PC-9 (cell line): ENCODE results near the gene ST8SIA2. TPM values are rescaled to one million over a fixed set of nuclear protein-coding genes. Genes with fewer than 3 reads are reported as not detected.

Source experiments
- BruUV-seq: library from RNA; stranded (reverse); fragments of 400-500 nt; replicated peaks from 2 replicates; lab custom pipeline; 2021; lab: Mats Ljungman, UMichigan
- CTCF ChIA-PET: fragments of 300-600 bp; sonication (Branson Sonifier 250); formaldehyde crosslinking; loops from one replicate; lab custom pipeline; 2022; ENCODE audit warnings: antibody characterized with exemption; lab: Charles Lee
- POLR2A ChIA-PET: fragments of 300-600 bp; sonication (Branson Sonifier 250); formaldehyde crosslinking; loops from one replicate; lab custom pipeline; 2022; ENCODE audit warnings: antibody characterized with exemption; ENCODE audit not compliant: unreplicated experiment; lab: Charles Lee
- DNase-seq, 2 experiments: peaks; one replicate each; pipeline versions ENCODE4 v3.0.0 to v3.0.0-alpha.2; 2015 to 2022; ENCODE audit warnings: mixed read lengths in 1 of 2
- H2AFZ ChIP-seq: fragments of 200-600 bp; sonication (generic); 2 replicates; pipeline ENCODE4 v1.8.1; 2017; ENCODE audit warnings: antibody characterized with exemption
- H3F3A ChIP-seq: fragments of 200-600 bp; sonication (generic); 2 replicates; pipeline ENCODE4 v1.8.1; 2017; ENCODE audit warnings: antibody characterized with exemption, mild to moderate bottlenecking, low read depth; ENCODE audit not compliant: insufficient read depth
- H3K27ac ChIP-seq: fragments of 200-600 bp; sonication (generic); 2 replicates; pipeline ENCODE4 v1.6.1; 2016; ENCODE audit warnings: mixed run types
- H3K27me3 ChIP-seq: fragments of 200-600 bp; sonication (generic); 2 replicates; pipeline ENCODE4 v1.6.1; 2016; ENCODE audit warnings: low read depth, mixed run types; ENCODE audit not compliant: insufficient read depth
- H3K36me3 ChIP-seq: fragments of 200-600 bp; sonication (generic); 2 replicates; pipeline ENCODE4 v1.6.1; 2016; ENCODE audit warnings: low read depth, mixed run types
- H3K4me1 ChIP-seq: fragments of 200-600 bp; sonication (generic); replicated peaks from 2 replicates; pipeline ENCODE4 v1.6.1; 2016; ENCODE audit warnings: mixed run types; ENCODE audit not compliant: insufficient read depth
- H3K4me2 ChIP-seq: fragments of 200-600 bp; sonication (generic); 2 replicates; pipeline ENCODE4 v1.6.1; 2017; ENCODE audit warnings: mixed run types
- H3K4me3 ChIP-seq: fragments of 200-600 bp; sonication (generic); 2 replicates; pipeline ENCODE4 v1.6.1; 2016; ENCODE audit warnings: mixed run types
- H3K79me2 ChIP-seq: fragments of 200-600 bp; sonication (generic); 2 replicates; pipeline ENCODE4 v1.6.1; 2017; ENCODE audit warnings: low read depth, mixed run types
- H3K9me2 ChIP-seq: fragments of 200-600 bp; sonication (generic); 2 replicates; pipeline ENCODE4 v1.8.1; 2017; ENCODE audit warnings: mild to moderate bottlenecking; ENCODE audit not compliant: insufficient read depth
- H3K9me3 ChIP-seq: fragments of 200-600 bp; sonication (generic); 2 replicates; pipeline ENCODE4 v1.8.1; 2016; ENCODE audit warnings: low read depth; ENCODE audit not compliant: insufficient read depth
- H4K20me1 ChIP-seq: fragments of 200-600 bp; sonication (generic); 2 replicates; pipeline ENCODE4 v1.8.1; 2017; ENCODE audit not compliant: insufficient read depth
- EZH2 ChIP-seq: fragments of 200-600 bp; sonication (generic); IDR thresholded peaks from 2 replicates; pipeline ENCODE4 v1.8.0; 2017; ENCODE audit warnings: antibody characterized with exemption, low read depth
- intact Hi-C: fragments of 100-400 bp; cut with micrococcal nuclease; formaldehyde crosslinking; loops from one replicate; pipeline ENCODE4 v1.10.0; 2022; ENCODE audit not compliant: unreplicated experiment
- total RNA-seq: library from RNA; stranded (reverse); gene quantifications from 2 replicates; pipeline ENCODE4 v1.2.3, GENCODE V29; 2021
- TF ChIP-seq, protein P1 (sequence below): fragments of 200-600 bp; sonication (generic); conservative IDR thresholded peaks from 2 replicates; pipeline ENCODE4 v1.6.1; 2017; ENCODE audit warnings: mixed run types, antibody characterized with exemption, mild to moderate bottlenecking, moderate library complexity

ST8SIA2 gene
- total RNA-seq, 1 experiment from 2014 or later = not detected

- Histone ChIP-seq H2AFZ (no peak overlapping the region), H3K36me3 (no peaks in the 10 kb centered on the region), H3K4me3 (no peak overlapping the region), H3K79me2 (no peaks in the 10 kb centered on the region), H4K20me1 (no peaks in the 10 kb centered on the region), H3K27ac (no peak overlapping the region), H3K4me2 (no peak overlapping the region), H3K4me1 (no peaks in the 10 kb centered on the region), H3K9me2 (no peaks in the 10 kb centered on the region), H3K27me3 (peaks cover 41% of the 10 kb centered on the region), H3F3A (no peaks in the 10 kb centered on the region), H3K9me3 (no peaks in the 10 kb centered on the region)
- intact Hi-C loops = no loop called here
- CTCF ChIA-PET = no interaction called here
- POLR2A ChIA-PET = no interaction called here
- DNase-seq = no peak
- no TSS peak for BruUV-seq
- no peak for TF ChIP-seq EZH2
- TF ChIP-seq, protein P1, sequence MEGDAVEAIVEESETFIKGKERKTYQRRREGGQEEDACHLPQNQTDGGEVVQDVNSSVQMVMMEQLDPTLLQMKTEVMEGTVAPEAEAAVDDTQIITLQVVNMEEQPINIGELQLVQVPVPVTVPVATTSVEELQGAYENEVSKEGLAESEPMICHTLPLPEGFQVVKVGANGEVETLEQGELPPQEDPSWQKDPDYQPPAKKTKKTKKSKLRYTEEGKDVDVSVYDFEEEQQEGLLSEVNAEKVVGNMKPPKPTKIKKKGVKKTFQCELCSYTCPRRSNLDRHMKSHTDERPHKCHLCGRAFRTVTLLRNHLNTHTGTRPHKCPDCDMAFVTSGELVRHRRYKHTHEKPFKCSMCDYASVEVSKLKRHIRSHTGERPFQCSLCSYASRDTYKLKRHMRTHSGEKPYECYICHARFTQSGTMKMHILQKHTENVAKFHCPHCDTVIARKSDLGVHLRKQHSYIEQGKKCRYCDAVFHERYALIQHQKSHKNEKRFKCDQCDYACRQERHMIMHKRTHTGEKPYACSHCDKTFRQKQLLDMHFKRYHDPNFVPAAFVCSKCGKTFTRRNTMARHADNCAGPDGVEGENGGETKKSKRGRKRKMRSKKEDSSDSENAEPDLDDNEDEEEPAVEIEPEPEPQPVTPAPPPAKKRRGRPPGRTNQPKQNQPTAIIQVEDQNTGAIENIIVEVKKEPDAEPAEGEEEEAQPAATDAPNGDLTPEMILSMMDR = no peak
These were observed 12.3 kb downstream of the ST8SIA2 start for GRCh38 chr15:92405942-92406341.

- H3K4me3 ChIP-seq = no peak overlapping the region
- H3F3A ChIP-seq = no peaks in the 10 kb centered on the region
- no peaks in the 10 kb centered on the region for H4K20me1 ChIP-seq
- H3K9me3 ChIP-seq = no peaks in the 10 kb centered on the region
- DNase-seq = no peak
- H3K4me1 ChIP-seq = no peaks in the 10 kb centered on the region
- CTCF ChIA-PET = no interaction called here
- no peak overlapping the region for H2AFZ ChIP-seq
- TF ChIP-seq, protein P1 = no peak
- no peak for TF ChIP-seq EZH2
- no peaks in the 10 kb centered on the region for H3K36me3 ChIP-seq
- BruUV-seq = no TSS peak
- H3K27me3 ChIP-seq = peaks cover 34% of the 10 kb centered on the region
- no peaks in the 10 kb centered on the region for H3K79me2 ChIP-seq
- no peak overlapping the region for H3K27ac ChIP-seq
- POLR2A ChIA-PET = no interaction called here
- intact Hi-C loops = no loop called here
- no peak overlapping the region for H3K4me2 ChIP-seq
- no peaks in the 10 kb centered on the region for H3K9me2 ChIP-seq
These were observed 13.6 kb downstream of the ST8SIA2 start for GRCh38 chr15:92407321-92407720.

GRCh38 chr15:92407916-92408315, 14.2 kb downstream of the ST8SIA2 start:
- H3K79me2 ChIP-seq = no peaks in the 10 kb centered on the region
- no peaks in the 10 kb centered on the region for H4K20me1 ChIP-seq
- no TSS peak for BruUV-seq
- no peak overlapping the region for H3K27ac ChIP-seq
- no peaks in the 10 kb centered on the region for H3K36me3 ChIP-seq
- DNase-seq = no peak
- H3K27me3 ChIP-seq = peaks cover 31% of the 10 kb centered on the region
- intact Hi-C loops = no loop called here
- H2AFZ ChIP-seq = no peak overlapping the region
- no peak overlapping the region for H3K4me3 ChIP-seq
- ChIA-PET CTCF (no interaction called here), POLR2A (no interaction called here)
- H3F3A ChIP-seq = no peaks in the 10 kb centered on the region
- no peaks in the 10 kb centered on the region for H3K4me1 ChIP-seq
- no peak for TF ChIP-seq EZH2
- TF ChIP-seq, protein P1 = no peak
- no peak overlapping the region for H3K4me2 ChIP-seq
- H3K9me2 ChIP-seq = no peaks in the 10 kb centered on the region
- no peaks in the 10 kb centered on the region for H3K9me3 ChIP-seq
